ENCODE data around the gene VEGFC.
A peak's percentile ranks its signal among the peaks of the same experiment; 100 is the strongest.

Gene VEGFC

DNA sequence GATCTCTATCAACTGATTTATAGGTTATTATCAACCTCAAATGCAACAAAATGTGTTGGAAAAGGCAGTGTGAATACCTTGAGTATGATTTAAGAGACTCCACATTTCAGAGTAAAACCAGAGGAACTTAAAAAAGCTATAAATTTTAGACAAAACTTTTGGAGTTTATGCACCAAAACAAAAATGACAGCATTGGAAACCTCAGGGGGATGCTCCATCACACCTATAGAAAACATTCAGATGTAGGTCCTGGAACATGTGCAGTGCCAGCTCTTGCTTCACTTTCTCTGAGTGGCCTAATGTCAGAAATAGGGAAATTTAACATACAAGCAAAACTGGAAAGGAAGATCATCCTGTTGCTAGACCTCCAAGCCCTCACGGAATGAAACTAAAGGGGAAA is 5.8 kb upstream of the VEGFC start:
- DNase-seq (ENCODE audit: low read depth), result no peak

DNA sequence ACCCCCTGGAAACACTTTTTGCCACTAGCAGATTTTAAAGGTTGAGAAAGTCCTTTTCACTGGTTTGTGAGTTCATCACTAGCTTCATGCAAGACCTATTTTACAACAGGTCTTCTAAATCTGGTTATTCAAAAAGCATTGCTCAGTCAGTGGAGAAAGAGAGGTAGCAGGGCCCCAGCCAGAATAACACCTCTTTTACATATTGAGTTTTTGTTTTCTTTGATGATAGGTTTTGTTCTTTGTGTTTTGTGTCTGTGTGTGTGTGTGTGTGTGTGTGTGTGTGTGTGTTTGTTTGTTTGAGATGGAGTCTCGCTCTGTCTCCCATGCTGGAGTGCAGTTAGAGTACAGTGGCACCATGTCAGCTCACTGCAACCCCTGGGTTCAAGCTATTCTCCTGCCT is 2.7 kb upstream of the VEGFC start:
- no peak for DNase-seq (ENCODE audit: low read depth)

DNA sequence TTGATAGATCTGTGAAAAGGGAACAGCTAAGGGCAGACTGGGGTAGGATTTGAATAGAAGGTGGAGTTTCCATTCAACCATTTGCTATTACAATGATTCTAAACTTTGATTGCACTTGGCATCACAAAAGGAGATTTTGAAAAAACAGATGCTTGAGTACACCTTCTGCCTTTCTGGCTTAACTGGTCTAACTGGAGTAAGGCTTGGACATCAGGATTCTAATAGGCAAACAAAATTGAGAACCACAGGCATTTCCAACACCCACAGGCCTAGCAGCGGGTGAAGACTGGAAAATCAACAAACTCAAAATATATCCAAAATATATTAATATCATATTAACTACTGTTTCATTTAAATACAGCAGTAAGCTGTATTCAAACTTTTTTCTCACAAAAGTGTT is 1.9 kb upstream of the VEGFC start:
- no peak for DNase-seq (ENCODE audit: low read depth)

- peak; percentile 96 for DNase-seq (ENCODE audit: low read depth)
These were observed 1.4 kb upstream of the VEGFC start for GRCh38 chr4:176794151-176794550.

DNA sequence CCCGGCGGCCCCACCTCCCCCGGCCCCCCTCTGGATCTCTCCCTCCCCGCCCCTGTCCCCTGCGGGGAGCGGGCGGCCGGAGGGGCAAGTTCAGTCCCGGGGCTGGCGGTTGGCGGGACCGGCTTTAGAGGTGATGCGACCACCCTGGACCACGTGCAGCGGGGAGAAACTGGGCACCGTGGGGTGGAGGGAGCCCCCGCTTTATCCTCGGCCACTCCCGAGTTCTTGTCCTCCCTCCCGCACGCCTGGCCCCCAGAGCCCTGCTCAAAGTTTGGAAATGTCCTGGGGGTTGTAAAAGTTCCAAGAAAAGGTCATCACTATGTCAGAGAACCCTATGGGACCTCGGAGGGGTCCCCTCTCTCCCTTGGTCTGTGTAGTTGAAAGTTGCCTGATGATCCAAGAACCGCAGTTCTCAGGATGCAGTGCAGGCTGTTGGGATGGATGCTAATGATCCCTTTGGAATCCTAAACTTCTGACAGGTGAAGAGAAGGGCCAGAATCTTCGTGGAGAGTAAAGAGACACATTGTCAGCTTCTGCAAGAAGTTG is 411 bp upstream of the VEGFC start:
- no peak for DNase-seq (ENCODE audit: low read depth)

DNA sequence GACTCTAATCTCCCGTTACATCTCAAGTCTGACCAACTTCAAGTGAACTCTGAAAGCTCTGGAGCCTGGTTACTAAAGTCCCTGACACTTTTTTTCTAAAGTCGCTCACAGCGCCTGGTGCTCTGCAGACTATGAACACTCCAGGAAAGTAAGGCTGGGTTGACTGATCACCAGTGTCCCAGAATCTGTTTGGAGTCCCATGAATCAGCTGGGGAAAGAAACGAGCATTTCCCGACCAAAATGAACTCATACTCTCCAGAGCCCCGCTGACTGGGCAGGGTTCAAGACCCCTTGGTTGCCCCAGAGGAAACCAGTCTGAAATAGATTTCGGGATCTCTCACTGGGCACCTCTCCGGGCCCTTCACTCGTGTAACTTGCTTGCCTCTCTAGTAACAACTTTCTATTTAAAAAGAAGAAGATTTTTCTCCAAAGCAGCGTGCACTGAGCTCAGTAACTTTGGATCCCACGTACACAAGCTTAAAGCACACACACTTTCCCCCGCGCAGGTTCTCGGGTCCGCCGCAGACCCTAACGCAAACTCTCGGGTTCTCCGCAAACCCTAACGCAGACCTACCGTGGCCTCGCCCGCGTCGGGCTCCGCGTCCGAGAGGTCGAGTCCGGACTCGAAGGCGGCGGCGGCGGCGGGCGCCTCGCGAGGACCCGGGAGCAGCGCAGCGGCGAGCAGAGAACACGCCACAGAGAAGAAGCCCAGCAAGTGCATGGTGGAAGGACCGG is 964 bp downstream of the VEGFC start:
- DNase-seq (ENCODE audit: low read depth), result peak; percentile 65

GRCh38 chr4:176790398-176790797 is 2.3 kb downstream of the VEGFC start:
- DNase-seq (ENCODE audit: low read depth), result no peak

- peak; percentile 65 for DNase-seq (ENCODE audit: low read depth)
These were observed 2.8 kb downstream of the VEGFC start for GRCh38 chr4:176789955-176790354.

- no peak for DNase-seq (ENCODE audit: low read depth)
These were observed 3.8 kb downstream of the VEGFC start for GRCh38 chr4:176788971-176789370.

DNA sequence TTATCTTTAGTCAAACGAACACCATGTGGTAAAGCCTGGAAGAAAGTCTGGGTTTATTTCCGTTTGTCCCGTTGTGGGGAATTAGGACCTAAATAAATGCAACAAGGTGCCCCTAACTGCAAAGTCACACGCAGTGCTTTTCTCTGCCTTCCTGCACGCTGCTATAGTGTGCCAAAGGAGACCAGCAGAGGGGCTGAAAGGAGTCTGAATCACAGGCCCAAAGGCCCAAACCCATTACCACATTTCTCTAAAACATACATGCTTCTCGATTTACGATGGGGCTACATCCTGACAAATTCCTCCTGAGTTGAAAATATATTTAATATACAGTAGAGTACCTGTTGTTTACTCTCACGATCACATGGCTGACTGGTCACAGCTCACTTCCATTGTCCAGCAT is 4.5 kb downstream of the VEGFC start:
- DNase-seq (ENCODE audit: low read depth), result no peak

DNA sequence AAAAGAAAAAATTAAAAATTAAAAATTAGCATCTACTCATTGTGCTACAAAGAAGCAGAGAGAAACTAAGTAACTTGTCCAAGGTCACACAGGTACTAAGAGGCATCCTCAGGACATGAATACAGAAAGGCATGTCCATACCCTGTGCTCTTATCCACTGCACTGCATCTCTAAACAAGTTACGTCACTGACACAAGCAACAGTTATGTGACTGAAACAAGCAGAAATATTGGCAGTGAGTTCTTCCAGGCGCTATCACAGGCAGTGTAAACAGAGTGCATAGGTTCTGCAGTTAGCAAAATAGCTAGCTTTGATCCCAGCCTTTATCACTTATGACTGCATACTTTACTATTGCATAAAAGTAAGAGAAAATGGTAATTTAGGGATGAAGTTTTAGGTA is 7.9 kb downstream of the VEGFC start:
- peak; percentile 62 for DNase-seq (ENCODE audit: low read depth)

DNA sequence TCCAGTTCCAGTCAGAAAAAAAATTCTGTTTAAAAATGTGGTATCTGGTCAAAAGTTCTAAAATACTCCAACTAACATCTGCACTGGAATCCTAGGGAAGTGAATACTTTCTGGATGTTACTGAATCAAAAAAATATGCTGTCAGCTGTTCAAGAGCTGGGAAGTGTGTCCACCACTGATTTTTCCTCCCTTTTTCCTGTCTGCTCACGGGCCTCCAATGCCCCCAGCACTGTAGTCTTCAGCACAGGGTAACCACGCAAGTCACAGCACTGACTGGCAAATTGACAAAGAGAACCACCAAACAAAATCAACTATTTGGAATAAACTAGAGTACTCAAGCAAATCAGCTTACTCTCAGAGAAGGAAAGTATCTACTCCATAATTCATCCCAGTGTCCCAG is 9.9 kb downstream of the VEGFC start:
- no peak for DNase-seq (ENCODE audit: low read depth)

- DNase-seq (ENCODE audit: low read depth), result no peak
These were observed 10.5 kb downstream of the VEGFC start for GRCh38 chr4:176782191-176782590.

DNA sequence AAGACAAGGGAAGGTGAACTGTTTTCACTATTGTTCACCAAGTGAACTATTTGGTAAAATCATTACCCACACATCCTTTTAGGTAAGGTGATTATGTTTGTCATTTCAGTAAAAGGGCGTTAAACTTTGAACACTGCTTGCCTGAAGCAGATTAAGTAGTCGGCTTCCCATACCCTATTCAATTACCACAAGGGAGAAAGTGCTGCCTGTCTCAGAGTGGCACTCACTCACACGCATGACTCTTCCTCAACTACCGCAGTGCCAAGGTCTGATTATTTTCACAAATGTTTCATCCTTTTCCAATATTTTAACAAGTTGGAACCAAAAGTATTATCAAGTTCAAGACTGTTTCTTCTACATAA is 11.0 kb downstream of the VEGFC start:
- no peak for DNase-seq (ENCODE audit: low read depth)

- DNase-seq (ENCODE audit: low read depth), result peak; percentile 64
These were observed 11.6 kb downstream of the VEGFC start for GRCh38 chr4:176780995-176781738.

DNA sequence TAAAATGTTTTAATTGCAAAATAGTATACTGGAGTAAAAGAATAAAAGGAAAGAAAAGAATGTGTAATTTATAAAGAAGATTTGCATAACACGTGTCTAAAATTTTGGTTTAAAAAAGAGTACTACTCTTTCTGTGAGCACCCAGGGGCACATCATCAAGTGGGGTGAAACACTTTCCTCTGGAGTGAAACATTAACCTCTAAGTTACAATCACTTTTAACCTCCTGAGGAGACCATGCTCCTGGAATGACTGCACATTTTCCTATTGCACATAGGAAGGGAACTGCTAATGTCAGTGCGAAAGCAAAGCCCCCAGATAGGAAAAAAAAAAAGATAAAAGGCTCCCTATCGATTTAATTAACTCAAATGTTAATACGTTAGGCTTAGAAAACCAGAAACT is 13.3 kb downstream of the VEGFC start:
- DNase-seq (ENCODE audit: low read depth), result no peak

DNA sequence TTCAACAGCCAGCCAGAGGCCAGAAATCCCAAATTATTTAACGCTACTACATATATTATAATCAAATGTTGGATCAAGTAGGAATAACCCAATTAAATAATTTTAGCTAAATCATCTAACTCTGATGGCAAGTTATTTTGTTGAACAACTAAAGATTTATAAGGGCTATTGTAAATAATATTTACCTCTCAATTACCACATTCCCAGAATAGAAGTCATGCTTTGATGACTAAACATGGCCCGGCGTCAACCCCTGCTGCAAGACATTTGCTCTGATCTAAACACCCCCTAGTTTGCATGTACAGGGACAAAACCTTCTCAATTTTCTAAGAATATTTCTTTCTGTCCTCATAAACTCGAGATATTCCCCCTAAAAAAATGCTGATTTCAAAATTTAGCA is 14.2 kb downstream of the VEGFC start:
- peak; percentile 90 for DNase-seq (ENCODE audit: low read depth)

- DNase-seq (ENCODE audit: low read depth), result peak; percentile 93
These were observed 14.7 kb downstream of the VEGFC start for GRCh38 chr4:176778063-176778462.

GRCh38 chr4:176775338-176775737 is 17.4 kb downstream of the VEGFC start:
- DNase-seq (ENCODE audit: low read depth), result no peak

DNA sequence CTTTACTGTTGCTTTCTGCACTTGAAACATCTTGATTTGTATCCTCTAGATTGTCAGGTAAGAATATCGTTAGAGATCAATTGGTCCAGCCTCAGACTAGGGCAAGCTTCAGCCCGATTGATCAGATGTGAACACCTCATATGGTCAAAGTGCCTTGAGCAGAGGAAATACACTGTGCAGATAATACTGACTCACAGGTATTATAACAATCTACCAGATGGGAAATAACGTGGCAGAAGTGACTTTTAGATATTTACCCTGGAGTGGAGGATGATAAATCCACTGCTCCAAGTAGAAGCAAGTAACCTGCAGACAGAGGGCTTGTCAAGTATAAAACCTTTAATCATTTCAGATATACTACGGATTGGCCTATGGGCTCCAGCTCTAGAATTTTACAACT is 17.9 kb downstream of the VEGFC start:
- DNase-seq (ENCODE audit: low read depth), result no peak

- DNase-seq (ENCODE audit: low read depth), result peak; percentile 98
These were observed 23.2 kb downstream of the VEGFC start for GRCh38 chr4:176769514-176769913.

GRCh38 chr4:176767183-176767582 is 25.5 kb downstream of the VEGFC start:
- DNase-seq (ENCODE audit: low read depth), result no peak

DNA sequence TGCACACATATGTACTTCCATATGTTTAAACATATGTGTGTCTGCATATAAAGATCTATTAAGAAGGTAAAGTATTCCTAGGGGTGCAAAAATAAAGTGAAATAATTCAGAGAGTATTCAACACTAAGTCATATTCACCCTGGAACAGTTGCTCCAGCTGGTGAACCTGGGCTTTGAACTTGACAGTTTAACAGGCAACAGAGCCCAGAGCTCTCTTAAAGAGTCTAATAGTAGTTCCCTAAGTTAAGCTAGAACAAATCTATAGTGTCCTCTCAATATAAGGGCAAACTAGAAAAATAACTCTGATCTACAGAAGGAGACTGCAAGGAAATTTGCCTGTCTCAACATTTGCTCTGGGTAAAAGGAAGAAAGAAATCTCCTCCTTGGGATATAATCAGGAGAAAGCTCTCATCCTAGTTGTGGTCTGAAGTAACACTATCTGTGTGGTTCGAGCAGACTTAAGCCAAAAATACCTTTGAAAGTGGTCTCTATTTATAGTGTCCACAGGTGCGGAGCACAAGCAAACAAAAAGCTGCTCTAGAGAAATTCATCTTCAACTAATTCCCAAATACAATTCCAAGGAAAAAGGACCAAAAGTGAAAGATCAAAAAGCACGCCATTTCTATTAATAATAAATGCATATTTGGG is 29.9 kb downstream of the VEGFC start:
- DNase-seq (ENCODE audit: low read depth), result no peak

All from iris pigment epithelial cell (primary cell).